OCI-LY3 (cell line): ENCODE results near the gene HNF1B.

ENCODE experiments used
- EZH2phosphoT487 ChIP-seq: fragments of 200-600 bp; shearing (Covaris generic); IDR thresholded peaks from 2 replicates; pipeline ENCODE4 v1.6.1; 2018; ENCODE audit warnings: antibody characterized with exemption, mixed run types, low read depth
- TF ChIP-seq, protein P1 (sequence below): fragments of 200-600, 300-600 bp; sonication (generic); IDR thresholded peaks from 2 replicates; pipeline ENCODE4 v1.5.1; 2014; ENCODE audit warnings: antibody characterized with exemption, low read length, low read depth

DNA sequence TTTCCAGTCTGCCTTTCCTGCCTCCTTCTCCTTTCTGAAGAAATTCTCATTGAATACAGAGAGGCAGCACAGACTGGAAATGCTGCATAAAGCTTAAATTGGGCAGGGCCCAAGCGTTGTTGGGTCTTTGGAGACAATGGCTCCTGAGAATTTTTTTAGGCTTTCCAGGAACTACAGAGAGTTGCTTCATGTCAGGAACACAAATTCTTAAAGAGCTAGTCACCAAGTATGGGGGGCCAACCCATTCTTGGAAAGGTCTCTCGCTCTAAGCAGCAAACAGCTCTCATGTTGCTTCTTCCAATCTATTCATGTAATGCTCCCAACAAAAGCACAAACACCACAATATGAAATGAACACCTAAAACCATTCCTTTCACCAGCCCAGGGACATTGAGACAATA is 6.9 kb downstream of the HNF1B start:
- no peak for TF ChIP-seq EZH2phosphoT487
- TF ChIP-seq, protein P1, sequence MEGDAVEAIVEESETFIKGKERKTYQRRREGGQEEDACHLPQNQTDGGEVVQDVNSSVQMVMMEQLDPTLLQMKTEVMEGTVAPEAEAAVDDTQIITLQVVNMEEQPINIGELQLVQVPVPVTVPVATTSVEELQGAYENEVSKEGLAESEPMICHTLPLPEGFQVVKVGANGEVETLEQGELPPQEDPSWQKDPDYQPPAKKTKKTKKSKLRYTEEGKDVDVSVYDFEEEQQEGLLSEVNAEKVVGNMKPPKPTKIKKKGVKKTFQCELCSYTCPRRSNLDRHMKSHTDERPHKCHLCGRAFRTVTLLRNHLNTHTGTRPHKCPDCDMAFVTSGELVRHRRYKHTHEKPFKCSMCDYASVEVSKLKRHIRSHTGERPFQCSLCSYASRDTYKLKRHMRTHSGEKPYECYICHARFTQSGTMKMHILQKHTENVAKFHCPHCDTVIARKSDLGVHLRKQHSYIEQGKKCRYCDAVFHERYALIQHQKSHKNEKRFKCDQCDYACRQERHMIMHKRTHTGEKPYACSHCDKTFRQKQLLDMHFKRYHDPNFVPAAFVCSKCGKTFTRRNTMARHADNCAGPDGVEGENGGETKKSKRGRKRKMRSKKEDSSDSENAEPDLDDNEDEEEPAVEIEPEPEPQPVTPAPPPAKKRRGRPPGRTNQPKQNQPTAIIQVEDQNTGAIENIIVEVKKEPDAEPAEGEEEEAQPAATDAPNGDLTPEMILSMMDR = no peak
